SKM-1 (cell line): ENCODE measurements around the gene XPA.
"Not testable (repeated sequence)": the region's sequence is repeated elsewhere in the genome, so short reads cannot be mapped to it uniquely, and the experiment has no call there.

Experiments
- DNase-seq: peaks from one replicate; lab custom pipeline; 2025; ENCODE audit not compliant: unreplicated experiment; lab: John Stamatoyannopoulos, UW

XPA gene

GRCh38 chr9:97704345-97704677 is 7.2 kb upstream of the XPA start:
- no peak for DNase-seq

GRCh38 chr9:97703437-97704344 is 6.6 kb upstream of the XPA start:
- DNase-seq: no peak

GRCh38 chr9:97699824-97700223 is 2.7 kb upstream of the XPA start:
- DNase-seq: not testable (repeated sequence)

- not testable (repeated sequence) for DNase-seq
Observed at GRCh38 chr9:97699281-97699680, 2.1 kb upstream of the XPA start.

GRCh38 chr9:97698865-97699264 is 1.7 kb upstream of the XPA start:
- no peak for DNase-seq

GRCh38 chr9:97697837-97698236 is 697 bp upstream of the XPA start:
- no peak for DNase-seq

GRCh38 chr9:97695995-97696802 is 941 bp downstream of the XPA start:
- DNase-seq: no peak

- DNase-seq: no peak
Observed at GRCh38 chr9:97695390-97695789, 1.8 kb downstream of the XPA start.

- no peak for DNase-seq
Observed at GRCh38 chr9:97694769-97695168, 2.4 kb downstream of the XPA start.

- DNase-seq: no peak
Observed at GRCh38 chr9:97689401-97690180, 7.5 kb downstream of the XPA start.

GRCh38 chr9:97688654-97689053 is 8.5 kb downstream of the XPA start:
- DNase-seq: no peak

- DNase-seq: no peak
Observed at GRCh38 chr9:97682242-97682641, 14.9 kb downstream of the XPA start.

- no peak for DNase-seq
Observed at GRCh38 chr9:97675655-97676054, 21.5 kb downstream of the XPA start.

- DNase-seq: no peak
Observed at GRCh38 chr9:97673922-97674321, 23.2 kb downstream of the XPA start.

GRCh38 chr9:97672403-97672802 is 24.7 kb downstream of the XPA start:
- no peak for DNase-seq

- DNase-seq: no peak
Observed at GRCh38 chr9:97670586-97670985, 26.6 kb downstream of the XPA start.

GRCh38 chr9:97668485-97668884 is 28.7 kb downstream of the XPA start:
- no peak for DNase-seq

- DNase-seq: peak; percentile 42
Observed at GRCh38 chr9:97666907-97667686, 30.0 kb downstream of the XPA start.

GRCh38 chr9:97665742-97666141 is 31.4 kb downstream of the XPA start:
- no peak for DNase-seq

- no peak for DNase-seq
Observed at GRCh38 chr9:97660847-97661246, 36.3 kb downstream of the XPA start.

GRCh38 chr9:97660340-97660739 is 36.8 kb downstream of the XPA start:
- DNase-seq: no peak
